Nephron (organoid): ENCODE data around the gene TMEM236.
A peak's percentile ranks its signal among the peaks of the same experiment; 100 is the strongest.

Experiments
- H3K27ac Mint-ChIP-seq, 3 experiments: 2 replicates each; pipeline ENCODE4 v1.8.0; 2020; ENCODE audit warnings: mixed read lengths in 3 of 3, mild to moderate bottlenecking in 2 of 3, moderate library complexity in 1 of 3
- H3K27me3 Mint-ChIP-seq: 2 replicates; pipeline ENCODE4 v1.8.0; 2021; ENCODE audit warnings: low read depth, mild to moderate bottlenecking, moderate library complexity, mixed read lengths
- H3K36me3 Mint-ChIP-seq: 2 replicates; pipeline ENCODE4 v1.8.0; 2020; ENCODE audit warnings: low read depth, mixed read lengths
- H3K4me1 Mint-ChIP-seq: 2 replicates; pipeline ENCODE4 v1.8.0; 2020; ENCODE audit warnings: mixed read lengths
- H3K4me3 Mint-ChIP-seq, 3 experiments: 2 replicates each; pipeline ENCODE4 v1.8.0; 2020; ENCODE audit warnings: mild to moderate bottlenecking in 3 of 3, mixed read lengths in 3 of 3, moderate library complexity in 2 of 3
- H3K9me3 Mint-ChIP-seq: 2 replicates; pipeline ENCODE4 v1.8.0; 2020; ENCODE audit warnings: mixed read lengths
- CTCF ChIP-seq, 3 experiments: fragments of 200-600 bp; sonication (generic); IDR thresholded peaks; one replicate each; pipeline ENCODE4 v1.5.0; 2021; ENCODE audit warnings: antibody characterized with exemption in 3 of 3; ENCODE audit not compliant: unreplicated experiment in 3 of 3

The TMEM236 gene

GRCh38 chr10:17784688-17785087 is 32.7 kb downstream of the TMEM236 start:
- Mint-ChIP-seq H3K4me3 (no peak overlapping the region), H3K36me3 (no peaks in the 10 kb centered on the region), H3K9me3 (no peaks in the 10 kb centered on the region), H3K27ac (no peak overlapping the region), H3K27me3 (no peaks in the 10 kb centered on the region), H3K4me1 (peaks cover 8% of the 10 kb centered on the region)
- no peak for TF ChIP-seq CTCF (IDR thresholded peaks at IDR 0.05; ENCODE audit: unreplicated experiment in 3 of 3)

DNA sequence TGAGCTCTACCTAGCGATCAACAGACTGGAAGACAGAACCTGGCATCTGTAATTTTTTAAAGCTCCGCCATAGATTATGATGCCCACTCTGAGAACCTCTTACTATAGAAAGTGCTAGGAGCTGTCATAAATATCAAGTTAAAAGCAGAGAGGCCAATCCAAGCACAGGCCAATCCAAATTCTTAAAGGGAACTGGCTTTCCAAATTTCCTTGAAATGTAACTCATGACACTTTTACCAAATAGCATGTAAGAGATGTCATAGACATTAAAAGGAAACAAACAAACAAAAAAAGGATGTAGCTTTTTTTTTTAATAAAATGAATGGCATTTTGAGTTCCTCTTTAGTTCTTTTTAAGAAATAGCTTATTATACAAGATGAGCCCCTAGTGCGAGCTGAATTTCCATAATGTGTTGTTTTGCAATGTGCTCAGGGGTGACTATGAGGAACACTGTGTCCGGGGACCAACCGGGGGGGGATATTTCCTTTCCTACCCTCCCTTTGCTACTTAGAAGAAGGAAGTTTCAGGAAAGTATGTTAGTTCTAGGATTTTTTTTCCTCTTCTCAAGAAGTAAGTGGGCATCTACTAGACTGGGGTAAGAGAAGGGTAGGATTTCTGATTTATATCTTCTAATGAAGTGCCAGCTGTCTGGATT is 33.4 kb downstream of the TMEM236 start:
- Mint-ChIP-seq H3K4me1 (peaks cover 5% of the 10 kb centered on the region), H3K4me3 (no peak overlapping the region), H3K27me3 (no peaks in the 10 kb centered on the region), H3K36me3 (no peaks in the 10 kb centered on the region), H3K9me3 (no peaks in the 10 kb centered on the region), H3K27ac (no peak overlapping the region)
- no peak for TF ChIP-seq CTCF (IDR thresholded peaks at IDR 0.05; ENCODE audit: unreplicated experiment in 3 of 3)

- Mint-ChIP-seq H3K36me3 (no peaks in the 10 kb centered on the region), H3K27me3 (no peaks in the 10 kb centered on the region), H3K4me1 (peaks cover 5% of the 10 kb centered on the region)
Measured at GRCh38 chr10:17787087-17787961, 35.3 kb downstream of the TMEM236 start.

DNA sequence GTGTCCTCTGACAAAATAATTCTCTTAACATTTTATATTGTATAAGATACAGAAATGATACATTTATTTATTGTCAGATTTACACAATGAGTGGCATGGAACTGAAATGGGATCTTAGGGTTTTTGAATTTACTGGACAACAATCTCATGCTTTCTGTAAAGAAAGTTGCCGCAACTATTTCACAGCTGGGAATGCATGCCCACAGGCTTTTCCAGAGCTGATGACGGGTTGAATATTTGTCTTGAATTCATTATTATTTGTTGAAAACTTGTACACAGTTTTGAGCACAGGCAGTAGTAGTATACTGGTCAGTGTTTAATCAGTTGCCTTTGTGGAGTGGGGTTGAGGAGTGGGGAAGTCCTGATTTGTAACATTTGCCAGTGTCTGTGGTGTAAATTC is 36.6 kb downstream of the TMEM236 start:
- no peaks in the 10 kb centered on the region for H3K36me3 Mint-ChIP-seq
- peak overlapping the region in 1 of 3 experiments; percentile 53 for H3K27ac Mint-ChIP-seq
- no peak overlapping the region for H3K4me3 Mint-ChIP-seq
- no peaks in the 10 kb centered on the region for H3K4me1 Mint-ChIP-seq
- no peaks in the 10 kb centered on the region for H3K27me3 Mint-ChIP-seq
- H3K9me3 Mint-ChIP-seq: no peaks in the 10 kb centered on the region
- TF ChIP-seq CTCF (IDR thresholded peaks at IDR 0.05; ENCODE audit: unreplicated experiment in 3 of 3): no peak

More at GRCh38 chr10:17787087-17787961, 35.3 kb downstream of the TMEM236 start:
- Mint-ChIP-seq H3K9me3 (no peaks in the 10 kb centered on the region), H3K4me3 (no peak overlapping the region), H3K27ac (peak overlapping the region; percentile 51 to 90 (median 65))
- TF ChIP-seq CTCF (IDR thresholded peaks at IDR 0.05; ENCODE audit: unreplicated experiment in 3 of 3): no peak

DNA sequence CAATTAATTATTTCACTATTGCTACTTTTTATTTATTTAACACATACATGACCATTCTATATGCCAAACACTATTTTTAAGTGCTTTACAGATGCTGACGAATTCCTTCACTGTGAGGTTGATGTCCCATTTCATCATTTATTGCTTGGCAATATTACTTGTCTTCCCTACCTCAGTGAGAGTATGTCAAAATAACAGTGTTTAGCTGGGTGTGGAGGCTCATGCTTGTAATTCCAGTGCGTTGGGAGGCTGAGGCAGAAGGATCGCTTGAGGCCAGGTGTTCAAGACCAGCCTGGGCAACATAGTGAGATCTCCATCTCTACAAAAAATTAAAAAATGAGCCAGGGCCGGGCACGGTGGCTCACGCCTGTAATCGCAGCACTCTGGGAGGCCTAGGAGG is 37.4 kb downstream of the TMEM236 start:
- Mint-ChIP-seq H3K9me3 (no peaks in the 10 kb centered on the region), H3K27ac (no peak overlapping the region), H3K36me3 (no peaks in the 10 kb centered on the region), H3K4me1 (no peaks in the 10 kb centered on the region), H3K27me3 (no peaks in the 10 kb centered on the region), H3K4me3 (no peak overlapping the region)
- no peak for TF ChIP-seq CTCF (IDR thresholded peaks at IDR 0.05; ENCODE audit: unreplicated experiment in 3 of 3)
